Suprapubic skin (tissue), 4 donors: ENCODE results near the gene ANK3. TPM values are rescaled to one million over a fixed set of nuclear protein-coding genes. Genes with fewer than 3 reads are reported as not detected.

Experiments
- DNase-seq, 2 donors: peaks; one replicate each; pipeline ENCODE4 v3.0.0-alpha.2; 2019; ENCODE audit warnings: low spot score in 2 of 2
- H3K27ac ChIP-seq: fragments of 200-600 bp; sonication (generic); one replicate; pipeline ENCODE4 v1.5.1; 2019
- H3K27me3 ChIP-seq: fragments of 200-600 bp; sonication (generic); one replicate; pipeline ENCODE4 v1.5.1; 2019
- H3K36me3 ChIP-seq: fragments of 200-600 bp; sonication (generic); one replicate; pipeline ENCODE4 v1.5.1; 2019
- H3K4me1 ChIP-seq: fragments of 200-600 bp; sonication (generic); one replicate; pipeline ENCODE4 v1.5.1; 2019
- H3K4me3 ChIP-seq: fragments of 200-600 bp; sonication (generic); one replicate; pipeline ENCODE4 v1.5.1; 2019; ENCODE audit warnings: mild to moderate bottlenecking
- H3K9me3 ChIP-seq: fragments of 200-600 bp; sonication (generic); one replicate; pipeline ENCODE4 v1.5.1; 2019
- EP300 ChIP-seq: sonication (generic); formaldehyde crosslinking; IDR thresholded peaks from one replicate; pipeline ENCODE4 v1.6.1; 2017; ENCODE audit warnings: antibody characterized with exemption
- POLR2A ChIP-seq, 2 donors: fragments of 450-650 bp; IDR thresholded peaks; one replicate each; pipeline ENCODE4 v1.6.1; 2017; ENCODE audit warnings: antibody characterized with exemption in 2 of 2, mild to moderate bottlenecking in 2 of 2, moderate library complexity in 2 of 2
- POLR2AphosphoS5 ChIP-seq, 3 donors: sonication (generic); formaldehyde crosslinking; IDR thresholded peaks; one replicate each; pipeline ENCODE4 v1.6.1; 2017; ENCODE audit warnings: antibody characterized with exemption in 3 of 3
- WGBS: methylation state at CpG from one replicate; pipeline ENCODE4 v1.1.5; 2018; 5-methylcytosine and 5-hydroxymethylcytosine counted together
- total RNA-seq, 4 donors: library from RNA; depleted of rRNA; stranded (reverse); fragments of >200 nt; gene quantifications; one replicate each; pipeline ENCODE4 v1.1.0, GENCODE V29; 2016
- TF ChIP-seq, protein P1 (sequence below), 2 donors: fragments of 200-600 bp in 1 of 2; fragments of 450-650 bp in 1 of 2; sonication (generic) in 1 of 2; IDR thresholded peaks; one replicate each; pipeline ENCODE4 v1.5.1; 2016 to 2019; ENCODE audit warnings: antibody characterized with exemption in 2 of 2, mild to moderate bottlenecking in 1 of 2, moderate library complexity in 1 of 2

Gene ANK3
- total RNA-seq, 4 donors from 2014 or later: 89.1 to 191 (median 112) TPM

DNA sequence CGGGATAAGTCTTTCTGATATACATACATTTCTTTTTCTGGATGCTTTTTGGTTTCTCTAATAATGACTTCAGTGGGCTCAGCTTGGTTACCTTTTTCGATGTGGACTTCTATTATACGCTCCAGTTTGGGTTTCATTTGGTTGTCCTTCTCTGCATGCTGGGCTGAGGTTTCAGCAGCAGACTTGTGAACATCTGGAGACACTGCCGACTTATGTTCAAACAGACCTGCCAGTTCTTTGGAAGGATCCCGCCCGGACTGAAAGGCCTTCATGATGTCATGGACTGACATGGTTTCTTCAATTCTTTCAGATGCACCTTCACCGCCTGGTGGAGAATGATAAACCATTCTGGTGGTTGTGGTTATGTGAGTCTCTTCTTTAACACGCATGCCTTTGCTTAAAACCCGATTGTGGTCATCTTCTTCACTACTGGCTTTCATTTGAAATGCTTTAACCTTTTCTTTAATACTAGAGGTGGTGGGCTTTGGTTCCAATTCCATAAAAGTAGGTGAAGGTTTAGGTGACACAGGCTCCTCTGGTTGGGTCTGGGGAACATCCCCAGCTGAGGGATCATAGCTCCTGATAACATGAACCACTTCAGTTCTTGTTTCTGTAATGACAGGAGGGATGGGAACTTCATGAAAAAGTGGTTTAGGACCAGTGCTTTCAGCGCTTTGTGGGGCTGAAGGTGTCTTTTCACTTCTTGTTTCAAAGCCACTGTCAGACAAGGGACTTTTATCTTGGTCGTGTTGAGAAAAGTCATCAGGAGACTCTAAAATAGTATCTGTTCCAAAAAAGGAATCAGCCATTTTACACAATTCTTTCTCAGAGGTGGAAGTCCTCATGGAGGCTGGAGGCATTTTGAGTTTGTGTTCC lies 315.7 kb downstream of the ANK3 start:
- Histone ChIP-seq H3K4me1 (no peaks in the 10 kb centered on the region), H3K27me3 (no peaks in the 10 kb centered on the region), H3K27ac (no peak overlapping the region), H3K4me3 (no peak overlapping the region), H3K36me3 (peaks cover 7% of the 10 kb centered on the region), H3K9me3 (no peaks in the 10 kb centered on the region)
- WGBS: 93% methylated on average over 11 of the region's 11 CpGs
- TF ChIP-seq POLR2A (IDR thresholded peaks at IDR 0.05) (no peak), POLR2AphosphoS5 (IDR thresholded peaks at IDR 0.05) (no peak), EP300 (no peak)
- TF ChIP-seq, protein P1, sequence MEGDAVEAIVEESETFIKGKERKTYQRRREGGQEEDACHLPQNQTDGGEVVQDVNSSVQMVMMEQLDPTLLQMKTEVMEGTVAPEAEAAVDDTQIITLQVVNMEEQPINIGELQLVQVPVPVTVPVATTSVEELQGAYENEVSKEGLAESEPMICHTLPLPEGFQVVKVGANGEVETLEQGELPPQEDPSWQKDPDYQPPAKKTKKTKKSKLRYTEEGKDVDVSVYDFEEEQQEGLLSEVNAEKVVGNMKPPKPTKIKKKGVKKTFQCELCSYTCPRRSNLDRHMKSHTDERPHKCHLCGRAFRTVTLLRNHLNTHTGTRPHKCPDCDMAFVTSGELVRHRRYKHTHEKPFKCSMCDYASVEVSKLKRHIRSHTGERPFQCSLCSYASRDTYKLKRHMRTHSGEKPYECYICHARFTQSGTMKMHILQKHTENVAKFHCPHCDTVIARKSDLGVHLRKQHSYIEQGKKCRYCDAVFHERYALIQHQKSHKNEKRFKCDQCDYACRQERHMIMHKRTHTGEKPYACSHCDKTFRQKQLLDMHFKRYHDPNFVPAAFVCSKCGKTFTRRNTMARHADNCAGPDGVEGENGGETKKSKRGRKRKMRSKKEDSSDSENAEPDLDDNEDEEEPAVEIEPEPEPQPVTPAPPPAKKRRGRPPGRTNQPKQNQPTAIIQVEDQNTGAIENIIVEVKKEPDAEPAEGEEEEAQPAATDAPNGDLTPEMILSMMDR (IDR thresholded peaks at IDR 0.05): no peak
- DNase-seq: no peak

- 95% methylated on average over 4 of the region's 4 CpGs for WGBS
- TF ChIP-seq EP300: no peak
- TF ChIP-seq, protein P1 (IDR thresholded peaks at IDR 0.05): no peak
- no peak for TF ChIP-seq POLR2AphosphoS5 (IDR thresholded peaks at IDR 0.05)
- no peak for TF ChIP-seq POLR2A (IDR thresholded peaks at IDR 0.05)
- H3K4me3 ChIP-seq: no peak overlapping the region
- no peak for DNase-seq
- no peaks in the 10 kb centered on the region for H3K9me3 ChIP-seq
- no peak overlapping the region for H3K27ac ChIP-seq
- H3K4me1 ChIP-seq: no peaks in the 10 kb centered on the region
- no peaks in the 10 kb centered on the region for H3K27me3 ChIP-seq
- H3K36me3 ChIP-seq: peaks cover 7% of the 10 kb centered on the region
These were observed 316.3 kb downstream of the ANK3 start for GRCh38 chr10:60073397-60073780.

- no peaks in the 10 kb centered on the region for H3K4me1 ChIP-seq
- TF ChIP-seq EP300: no peak
- no peak for TF ChIP-seq POLR2AphosphoS5 (IDR thresholded peaks at IDR 0.05)
- TF ChIP-seq, protein P1 (IDR thresholded peaks at IDR 0.05): no peak
- TF ChIP-seq POLR2A (IDR thresholded peaks at IDR 0.05): no peak
- no peak overlapping the region for H3K4me3 ChIP-seq
- no peak for DNase-seq
- H3K27me3 ChIP-seq: no peaks in the 10 kb centered on the region
- no peak overlapping the region for H3K27ac ChIP-seq
- H3K36me3 ChIP-seq: peaks cover 3% of the 10 kb centered on the region
- H3K9me3 ChIP-seq: no peaks in the 10 kb centered on the region
- 96% methylated on average over 2 of the region's 2 CpGs for WGBS
These were observed 320.4 kb downstream of the ANK3 start for GRCh38 chr10:60069311-60069710.

DNA sequence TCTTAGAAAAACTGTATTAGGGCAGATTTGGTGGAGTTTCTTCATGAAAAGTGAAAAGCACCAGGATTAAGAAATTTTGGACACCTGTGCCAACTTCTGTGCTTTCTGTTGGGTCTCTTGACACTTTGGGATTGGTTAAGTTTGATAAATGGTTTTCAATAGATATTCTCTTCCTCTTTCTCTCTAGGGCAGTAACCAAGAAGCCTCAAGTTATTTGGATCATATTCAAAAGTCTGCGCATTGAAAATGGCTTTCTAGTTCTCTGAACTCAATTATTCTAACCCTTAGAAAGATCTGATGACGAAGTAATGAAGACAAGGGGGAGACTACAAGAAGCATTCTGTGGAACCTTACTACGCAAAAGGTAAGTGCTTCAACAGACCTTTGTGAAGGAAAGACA lies 339.3 kb downstream of the ANK3 start:
- WGBS: 77% methylated on average over 3 of the region's 3 CpGs
- Histone ChIP-seq H3K9me3 (no peaks in the 10 kb centered on the region), H3K4me1 (no peaks in the 10 kb centered on the region), H3K27me3 (no peaks in the 10 kb centered on the region), H3K36me3 (no peaks in the 10 kb centered on the region), H3K27ac (no peak overlapping the region), H3K4me3 (no peak overlapping the region)
- no peak for TF ChIP-seq POLR2AphosphoS5 (IDR thresholded peaks at IDR 0.05)
- TF ChIP-seq, protein P1 (IDR thresholded peaks at IDR 0.05): no peak
- TF ChIP-seq POLR2A (IDR thresholded peaks at IDR 0.05): no peak
- TF ChIP-seq EP300: no peak
- DNase-seq: no peak

GRCh38 chr10:60048091-60048501 lies 341.6 kb downstream of the ANK3 start:
- DNase-seq: no peak
- no peak overlapping the region for H3K27ac ChIP-seq
- TF ChIP-seq EP300 (no peak), POLR2AphosphoS5 (IDR thresholded peaks at IDR 0.05) (no peak), POLR2A (IDR thresholded peaks at IDR 0.05) (no peak)
- TF ChIP-seq, protein P1 (IDR thresholded peaks at IDR 0.05): no peak
- H3K4me1 ChIP-seq: peaks cover 4% of the 10 kb centered on the region
- H3K27me3 ChIP-seq: no peaks in the 10 kb centered on the region
- H3K4me3 ChIP-seq: no peak overlapping the region
- H3K9me3 ChIP-seq: no peaks in the 10 kb centered on the region
- no peaks in the 10 kb centered on the region for H3K36me3 ChIP-seq
